ENCODE results near the gene TNFRSF6B.

Gene TNFRSF6B

GRCh38 chr20:63665708-63666107, 30.7 kb upstream of the TNFRSF6B start:
- no peak for TF ChIP-seq CTCF (IDR thresholded peaks at IDR 0.05)

GRCh38 chr20:63667858-63668257, 28.6 kb upstream of the TNFRSF6B start:
- no peak for TF ChIP-seq CTCF (IDR thresholded peaks at IDR 0.05)

GRCh38 chr20:63668351-63668750, 28.1 kb upstream of the TNFRSF6B start:
- no peak for TF ChIP-seq CTCF (IDR thresholded peaks at IDR 0.05)

GRCh38 chr20:63672666-63673065, 23.8 kb upstream of the TNFRSF6B start:
- no peak for TF ChIP-seq CTCF (IDR thresholded peaks at IDR 0.05)

GRCh38 chr20:63673951-63674350, 22.5 kb upstream of the TNFRSF6B start:
- no peak for TF ChIP-seq CTCF (IDR thresholded peaks at IDR 0.05)

GRCh38 chr20:63675681-63676368, 20.6 kb upstream of the TNFRSF6B start:
- TF ChIP-seq CTCF (IDR thresholded peaks at IDR 0.05): no peak

GRCh38 chr20:63678071-63678470, 18.4 kb upstream of the TNFRSF6B start:
- no peak for TF ChIP-seq CTCF (IDR thresholded peaks at IDR 0.05)

Data from LNCAP (cell line).